HL-60 (cell line): ENCODE data around the gene GID8.

Experiments
- DNase-seq, 2 experiments: peaks; one replicate each; pipeline ENCODE4 v3.0.0-alpha.2; 2010 to 2020; ENCODE audit warnings: low read depth in 1 of 2, low spot score in 1 of 2
- H3K27ac ChIP-seq: fragments of 250-450 bp; sonication (Bioruptor Pico); replicated peaks from 2 replicates; pipeline ENCODE4 v1.5.1; 2020; ENCODE audit warnings: mild to moderate bottlenecking, moderate library complexity
- H3K27me3 ChIP-seq: fragments of 250-450 bp; sonication (Bioruptor Pico); 2 replicates; pipeline ENCODE4 v1.5.1; 2021; ENCODE audit warnings: mild to moderate bottlenecking, moderate library complexity; ENCODE audit not compliant: insufficient read depth, poor library complexity, severe bottlenecking
- H3K4me3 ChIP-seq: replicated peaks from 2 replicates; pipeline ENCODE4 v1.5.1; 2011; ENCODE audit warnings: mild to moderate bottlenecking, control low read depth, low read length; ENCODE audit not compliant: insufficient read depth
- CTCF ChIP-seq: IDR thresholded peaks from one replicate; pipeline ENCODE4 v1.5.1; 2011; ENCODE audit warnings: low read length, control low read depth, inconsistent platforms; ENCODE audit not compliant: insufficient read depth
- GABPA ChIP-seq: IDR thresholded peaks from 2 replicates; pipeline ENCODE4 v1.6.1; 2012; ENCODE audit warnings: low read depth
- POLR2AphosphoS5 ChIP-seq: IDR thresholded peaks from 2 replicates; pipeline ENCODE4 v1.6.1; 2012; ENCODE audit warnings: low read depth
- REST ChIP-seq: IDR thresholded peaks from 2 replicates; pipeline ENCODE4 v1.6.1; 2012; ENCODE audit warnings: low read depth; ENCODE audit not compliant: insufficient replicate concordance
- SPI1 ChIP-seq: IDR thresholded peaks from 2 replicates; pipeline ENCODE4 v1.6.1; 2012; ENCODE audit warnings: low read depth, mild to moderate bottlenecking, borderline replicate concordance

GID8 gene

DNA sequence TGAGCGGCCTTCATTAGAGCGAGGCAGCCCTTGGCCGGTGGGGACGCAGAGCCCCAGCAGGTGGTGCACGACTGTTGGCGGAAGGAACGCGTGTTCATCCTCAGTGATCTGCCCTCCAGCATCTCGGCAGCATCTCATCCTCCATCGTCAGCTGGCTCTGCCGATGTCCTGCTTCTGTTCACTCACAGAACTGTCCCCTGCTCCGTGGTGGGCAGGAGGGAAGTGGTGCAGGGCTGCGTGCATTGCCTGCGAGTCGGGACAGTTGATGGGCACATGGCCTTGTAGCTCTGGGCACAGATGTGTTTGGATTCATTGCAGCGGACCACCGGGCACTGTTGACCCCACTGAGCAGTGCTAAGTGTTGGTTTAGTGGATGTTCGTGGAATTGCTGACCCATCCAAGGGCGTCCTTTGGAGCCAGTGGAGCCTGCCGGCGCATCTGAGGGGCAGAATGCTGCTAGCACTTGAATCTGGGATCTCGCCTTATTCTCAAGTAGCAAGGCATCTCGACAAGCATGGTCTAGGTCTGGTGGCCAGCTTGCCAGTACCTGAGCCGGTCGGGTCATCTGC lies 7.9 kb downstream of the GID8 start:
- Histone ChIP-seq H3K27ac (no peak overlapping the region), H3K4me3 (no peak overlapping the region), H3K27me3 (no peaks in the 10 kb centered on the region)
- no peak for DNase-seq
- TF ChIP-seq POLR2AphosphoS5 = no peak

GRCh38 chr20:62946918-62947317 lies 9.0 kb downstream of the GID8 start:
- DNase-seq = no peak
- H3K4me3 ChIP-seq = no peak overlapping the region
- no peak overlapping the region for H3K27ac ChIP-seq
- TF ChIP-seq GABPA = no peak
- no peaks in the 10 kb centered on the region for H3K27me3 ChIP-seq

DNA sequence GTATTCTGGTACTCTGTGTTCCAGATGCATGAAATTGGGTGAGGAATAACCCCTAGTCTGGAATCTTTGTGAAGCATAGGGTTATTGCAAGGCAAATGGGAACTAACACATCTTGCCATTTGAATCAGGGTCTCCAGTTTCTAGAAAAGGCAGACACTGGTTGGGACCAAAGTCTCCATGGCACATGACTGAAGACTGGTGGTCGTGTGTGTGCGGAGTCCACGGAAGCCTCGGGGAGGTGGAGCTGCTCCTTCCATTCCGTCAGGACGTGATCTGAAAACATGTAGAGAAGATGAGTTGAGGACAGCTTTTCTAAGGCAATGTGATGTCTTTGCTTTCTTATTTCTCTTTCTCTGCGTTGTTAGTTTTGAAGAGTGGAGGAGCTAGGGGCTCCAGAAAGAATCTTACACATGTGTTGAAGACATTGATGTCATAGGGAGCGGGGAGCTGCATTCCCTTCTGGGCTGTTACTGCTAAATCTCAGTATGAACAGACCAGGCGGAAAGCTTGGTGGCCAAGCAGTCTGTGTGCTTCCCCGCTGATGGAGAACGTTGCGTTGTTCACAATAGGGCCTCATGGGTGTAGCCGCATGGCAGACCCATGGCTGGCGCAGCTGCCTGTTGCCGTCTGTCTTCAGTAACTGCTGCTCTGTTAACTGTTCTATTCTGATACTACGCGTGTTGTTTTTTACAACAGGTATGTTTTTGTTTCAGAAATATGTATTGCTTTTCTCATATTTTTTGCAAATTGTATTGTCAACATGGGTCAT lies 9.8 kb downstream of the GID8 start:
- Histone ChIP-seq H3K27me3 (no peaks in the 10 kb centered on the region), H3K27ac (no peak overlapping the region), H3K4me3 (no peak overlapping the region)
- TF ChIP-seq REST (no peak), CTCF (no peak), POLR2AphosphoS5 (no peak), SPI1 (no peak), GABPA (no peak)
- no peak for DNase-seq

DNA sequence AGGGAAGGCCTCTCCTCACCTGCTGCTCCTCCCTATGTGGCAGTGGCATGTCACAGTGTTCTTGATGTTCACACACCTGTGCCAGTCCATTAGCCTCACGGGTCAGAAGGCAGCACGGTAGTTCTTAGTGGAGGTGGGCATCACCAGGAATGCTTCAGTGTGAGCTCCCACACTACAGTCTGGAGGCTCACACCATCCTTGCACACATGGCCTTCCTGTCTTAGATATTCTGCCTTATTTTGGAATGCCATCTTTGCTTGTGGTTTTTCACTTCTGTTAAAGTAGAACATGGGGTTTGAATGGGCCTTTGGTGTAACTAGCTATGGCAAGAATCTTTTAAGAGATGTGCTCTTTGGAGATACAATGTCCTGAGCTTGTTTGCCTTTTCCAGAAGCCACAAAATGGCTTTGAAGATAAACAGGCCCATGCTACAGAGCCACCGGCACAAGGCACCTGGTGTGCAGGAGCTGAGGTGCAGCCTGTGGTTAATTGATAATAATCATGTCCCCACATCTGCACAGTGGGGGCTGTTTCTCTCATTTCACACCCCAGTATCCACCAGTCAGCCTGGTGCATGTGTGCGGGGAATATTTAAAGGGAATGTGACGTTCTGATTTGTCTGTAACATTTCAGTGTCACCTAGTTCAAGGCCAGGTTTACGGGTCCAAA lies 11.3 kb downstream of the GID8 start:
- TF ChIP-seq SPI1 (no peak), REST (no peak), POLR2AphosphoS5 (no peak), CTCF (no peak), GABPA (no peak)
- no peak for DNase-seq
- no peaks in the 10 kb centered on the region for H3K27me3 ChIP-seq
- H3K27ac ChIP-seq = no peak overlapping the region
- no peak overlapping the region for H3K4me3 ChIP-seq
